ENCODE data around the gene MRPL11.
A peak's percentile ranks its signal among the peaks of the same experiment; 100 is the strongest.

MRPL11 gene

DNA sequence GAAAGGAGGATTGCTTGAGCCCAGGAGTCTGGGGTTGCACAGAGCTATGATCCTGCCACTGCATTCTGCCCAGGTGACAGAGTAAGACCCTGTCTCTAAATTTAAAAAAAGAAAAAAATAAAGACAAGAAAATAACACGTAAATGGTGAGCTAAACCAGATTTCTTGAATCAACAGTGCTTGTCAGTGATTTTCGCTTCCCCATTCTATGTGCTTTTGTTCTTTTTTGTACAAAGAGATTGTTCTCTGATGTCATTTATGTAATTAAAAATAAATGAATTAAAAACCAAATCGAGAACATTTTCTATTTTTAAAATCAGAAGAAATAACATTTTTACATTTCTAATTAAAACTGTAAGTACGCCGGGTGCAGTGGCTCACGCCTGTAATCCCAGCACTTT is 47.3 kb downstream of the MRPL11 start:
- no peak overlapping the region for H3K27ac ChIP-seq
- TF ChIP-seq, protein P1, sequence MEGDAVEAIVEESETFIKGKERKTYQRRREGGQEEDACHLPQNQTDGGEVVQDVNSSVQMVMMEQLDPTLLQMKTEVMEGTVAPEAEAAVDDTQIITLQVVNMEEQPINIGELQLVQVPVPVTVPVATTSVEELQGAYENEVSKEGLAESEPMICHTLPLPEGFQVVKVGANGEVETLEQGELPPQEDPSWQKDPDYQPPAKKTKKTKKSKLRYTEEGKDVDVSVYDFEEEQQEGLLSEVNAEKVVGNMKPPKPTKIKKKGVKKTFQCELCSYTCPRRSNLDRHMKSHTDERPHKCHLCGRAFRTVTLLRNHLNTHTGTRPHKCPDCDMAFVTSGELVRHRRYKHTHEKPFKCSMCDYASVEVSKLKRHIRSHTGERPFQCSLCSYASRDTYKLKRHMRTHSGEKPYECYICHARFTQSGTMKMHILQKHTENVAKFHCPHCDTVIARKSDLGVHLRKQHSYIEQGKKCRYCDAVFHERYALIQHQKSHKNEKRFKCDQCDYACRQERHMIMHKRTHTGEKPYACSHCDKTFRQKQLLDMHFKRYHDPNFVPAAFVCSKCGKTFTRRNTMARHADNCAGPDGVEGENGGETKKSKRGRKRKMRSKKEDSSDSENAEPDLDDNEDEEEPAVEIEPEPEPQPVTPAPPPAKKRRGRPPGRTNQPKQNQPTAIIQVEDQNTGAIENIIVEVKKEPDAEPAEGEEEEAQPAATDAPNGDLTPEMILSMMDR (conservative IDR thresholded peaks at IDR 0.05), result no peak

GRCh38 chr11:66388780-66389386 is 49.8 kb downstream of the MRPL11 start:
- TF ChIP-seq, protein P1 (conservative IDR thresholded peaks at IDR 0.05), result peak; percentile 89
- no peak overlapping the region for H3K27ac ChIP-seq

GRCh38 chr11:66386171-66387069 is 52.2 kb downstream of the MRPL11 start:
- TF ChIP-seq, protein P1 (conservative IDR thresholded peaks at IDR 0.05), result peak; percentile 100
- peak overlapping the region; percentile 18; the same call in 1 of the 2 replicates for H3K27ac ChIP-seq

Measured in VCaP (cell line).